Vagina (tissue), 2 donors: ENCODE results near the gene KIAA1755.

ENCODE experiments used
- CTCF ChIP-seq, 3 experiments: fragments of 450-650 bp in 2 of 3; fragments of 200-600 bp in 1 of 3; sonication (generic) in 1 of 3; IDR thresholded peaks; one replicate each; pipeline ENCODE4 v1.5.1; 2017 to 2019; ENCODE audit warnings: antibody characterized with exemption in 3 of 3, mild to moderate bottlenecking in 2 of 3, moderate library complexity in 2 of 3
- POLR2A ChIP-seq, 2 donors: fragments of 450-650 bp; IDR thresholded peaks; one replicate each; pipeline ENCODE4 v1.6.1; 2017; ENCODE audit warnings: antibody characterized with exemption in 2 of 2, mild to moderate bottlenecking in 2 of 2, moderate library complexity in 2 of 2
- POLR2AphosphoS5 ChIP-seq, 2 donors: sonication (generic); formaldehyde crosslinking; IDR thresholded peaks; one replicate each; pipeline ENCODE4 v1.9.0; 2017; ENCODE audit warnings: antibody characterized with exemption in 2 of 2, mild to moderate bottlenecking in 2 of 2, low read depth in 1 of 2; ENCODE audit not compliant: insufficient read depth in 1 of 2

- TF ChIP-seq POLR2A (IDR thresholded peaks at IDR 0.05): no peak
- TF ChIP-seq CTCF (IDR thresholded peaks at IDR 0.05): no peak
- TF ChIP-seq POLR2AphosphoS5 (IDR thresholded peaks at IDR 0.05; ENCODE audit: insufficient read depth in 1 of 2, low read depth in 1 of 2): no peak
These were observed 73.7 kb downstream of the KIAA1755 start for GRCh38 chr20:38186788-38187221.
